OCI-LY1 (cell line): ENCODE results near the gene ETFB.
"Not testable (repeated sequence)": the region's sequence is repeated elsewhere in the genome, so short reads cannot be mapped to it uniquely, and the experiment has no call there.

ENCODE experiments used
- H2AFZ ChIP-seq: fragments of 200-600 bp; sonication (generic), shearing (Covaris generic); 2 replicates; pipeline ENCODE4 v1.6.0; 2014; ENCODE audit warnings: antibody characterized with exemption, mild to moderate bottlenecking, low read length
- H3F3A ChIP-seq: fragments of 200-600 bp; sonication (generic), shearing (Covaris generic); 2 replicates; pipeline ENCODE4 v1.6.0; 2014; ENCODE audit warnings: mild to moderate bottlenecking, antibody characterized with exemption, low read length, moderate library complexity; ENCODE audit not compliant: insufficient read depth
- H3K27ac ChIP-seq: fragments of 200-600 bp; sonication (generic); 2 replicates; pipeline ENCODE4 v1.5.1; 2014; ENCODE audit warnings: low read length, mixed run types, mild to moderate bottlenecking, low read depth; ENCODE audit not compliant: poor library complexity, severe bottlenecking
- H3K27me3 ChIP-seq: fragments of 200-600 bp; sonication (generic); 2 replicates; pipeline ENCODE4 v1.6.0; 2014; ENCODE audit warnings: antibody characterized with exemption, mild to moderate bottlenecking, low read length, moderate library complexity; ENCODE audit not compliant: insufficient read depth
- H3K36me3 ChIP-seq: fragments of 200-600 bp; sonication (generic); 2 replicates; pipeline ENCODE4 v1.6.1; 2014; ENCODE audit warnings: mild to moderate bottlenecking, antibody characterized with exemption, low read length, moderate library complexity, mixed read lengths; ENCODE audit not compliant: insufficient read depth
- H3K4me1 ChIP-seq: fragments of 200-600 bp; sonication (generic); 2 replicates; pipeline ENCODE4 v1.5.1; 2014; ENCODE audit warnings: mild to moderate bottlenecking, low read length, moderate library complexity; ENCODE audit not compliant: insufficient read depth, severe bottlenecking
- H3K4me2 ChIP-seq: fragments of 200-600 bp; sonication (generic), shearing (Covaris generic); 2 replicates; pipeline ENCODE4 v1.6.1; 2014; ENCODE audit warnings: low read length
- H3K4me3 ChIP-seq: fragments of 200-600 bp; sonication (generic); 2 replicates; pipeline ENCODE4 v1.5.1; 2014; ENCODE audit warnings: low read length, low read depth, mild to moderate bottlenecking, mixed read lengths; ENCODE audit not compliant: poor library complexity, severe bottlenecking
- H3K79me2 ChIP-seq: fragments of 200-600 bp; shearing (Covaris generic); 2 replicates; pipeline ENCODE4 v1.6.1; 2016; ENCODE audit warnings: mixed run types, low read length, mixed read lengths; ENCODE audit not compliant: insufficient read depth
- H3K9ac ChIP-seq: fragments of 200-600 bp; sonication (generic), shearing (Covaris generic); 2 replicates; pipeline ENCODE4 v1.6.1; 2014; ENCODE audit warnings: mild to moderate bottlenecking, low read length, mixed read lengths
- H3K9me2 ChIP-seq: fragments of 200-600 bp; sonication (generic), shearing (Covaris generic); 2 replicates; pipeline ENCODE4 v1.6.1; 2014; ENCODE audit warnings: low read depth, mild to moderate bottlenecking, low read length, mixed read lengths
- H3K9me3 ChIP-seq: fragments of 200-600 bp; shearing (Covaris generic); 2 replicates; pipeline ENCODE4 v1.6.1; 2014; ENCODE audit warnings: low read length, mixed read lengths
- H4K20me1 ChIP-seq: fragments of 200-600 bp; sonication (generic), shearing (Covaris generic); 2 replicates; pipeline ENCODE4 v1.6.0; 2016; ENCODE audit warnings: mild to moderate bottlenecking, low read length; ENCODE audit not compliant: insufficient read depth
- EZH2 ChIP-seq: fragments of 200-600 bp; sonication (generic), shearing (Covaris generic); IDR thresholded peaks from 2 replicates; pipeline ENCODE4 v1.8.0; 2017; ENCODE audit warnings: borderline replicate concordance, mixed run types, mild to moderate bottlenecking, antibody characterized with exemption, low read length, moderate library complexity, mixed read lengths
- TF ChIP-seq, protein P1 (sequence below): fragments of 200-600 bp; sonication (generic), shearing (Covaris generic); IDR thresholded peaks from 2 replicates; pipeline ENCODE4 v1.5.1; 2017; ENCODE audit warnings: mild to moderate bottlenecking, antibody characterized with exemption, low read length, moderate library complexity, mixed read lengths

The ETFB gene

GRCh38 chr19:51407511-51408131 lies 41.4 kb upstream of the ETFB start:
- H3K36me3 ChIP-seq, result no peaks in the 10 kb centered on the region
- H3K27ac ChIP-seq, result peak overlapping the region; percentile 82
- H3K4me3 ChIP-seq, result no peak overlapping the region
- H3K27me3 ChIP-seq, result no peaks in the 10 kb centered on the region
- H3K9ac ChIP-seq, result no peak overlapping the region
- no peak overlapping the region for H3K4me2 ChIP-seq
- H3K9me3 ChIP-seq, result no peaks in the 10 kb centered on the region; the same call in 1 of the 2 replicates
- H4K20me1 ChIP-seq, result no peaks in the 10 kb centered on the region
- no peaks in the 10 kb centered on the region for H3K79me2 ChIP-seq
- no peaks in the 10 kb centered on the region for H3F3A ChIP-seq
- H2AFZ ChIP-seq, result no peak overlapping the region
- H3K9me2 ChIP-seq, result no peaks in the 10 kb centered on the region
- TF ChIP-seq, protein P1, sequence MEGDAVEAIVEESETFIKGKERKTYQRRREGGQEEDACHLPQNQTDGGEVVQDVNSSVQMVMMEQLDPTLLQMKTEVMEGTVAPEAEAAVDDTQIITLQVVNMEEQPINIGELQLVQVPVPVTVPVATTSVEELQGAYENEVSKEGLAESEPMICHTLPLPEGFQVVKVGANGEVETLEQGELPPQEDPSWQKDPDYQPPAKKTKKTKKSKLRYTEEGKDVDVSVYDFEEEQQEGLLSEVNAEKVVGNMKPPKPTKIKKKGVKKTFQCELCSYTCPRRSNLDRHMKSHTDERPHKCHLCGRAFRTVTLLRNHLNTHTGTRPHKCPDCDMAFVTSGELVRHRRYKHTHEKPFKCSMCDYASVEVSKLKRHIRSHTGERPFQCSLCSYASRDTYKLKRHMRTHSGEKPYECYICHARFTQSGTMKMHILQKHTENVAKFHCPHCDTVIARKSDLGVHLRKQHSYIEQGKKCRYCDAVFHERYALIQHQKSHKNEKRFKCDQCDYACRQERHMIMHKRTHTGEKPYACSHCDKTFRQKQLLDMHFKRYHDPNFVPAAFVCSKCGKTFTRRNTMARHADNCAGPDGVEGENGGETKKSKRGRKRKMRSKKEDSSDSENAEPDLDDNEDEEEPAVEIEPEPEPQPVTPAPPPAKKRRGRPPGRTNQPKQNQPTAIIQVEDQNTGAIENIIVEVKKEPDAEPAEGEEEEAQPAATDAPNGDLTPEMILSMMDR, result peak; percentile 74
- no peak for TF ChIP-seq EZH2
- H3K4me1 ChIP-seq, result peaks cover 20% of the 10 kb centered on the region

GRCh38 chr19:51402117-51402516 lies 35.9 kb upstream of the ETFB start:
- no peaks in the 10 kb centered on the region for H3F3A ChIP-seq
- no peaks in the 10 kb centered on the region for H3K79me2 ChIP-seq
- H3K4me3 ChIP-seq, result no peak overlapping the region
- H3K27ac ChIP-seq, result no peak overlapping the region
- H3K27me3 ChIP-seq, result no peaks in the 10 kb centered on the region
- H3K9ac ChIP-seq, result no peak overlapping the region
- H3K4me1 ChIP-seq, result no peaks in the 10 kb centered on the region
- peaks cover 7% of the 10 kb centered on the region; the same call in 1 of the 2 replicates for H3K9me3 ChIP-seq
- H2AFZ ChIP-seq, result no peak overlapping the region
- no peaks in the 10 kb centered on the region; the same call in 1 of the 2 replicates for H3K36me3 ChIP-seq
- H3K4me2 ChIP-seq, result no peak overlapping the region
- H4K20me1 ChIP-seq, result no peaks in the 10 kb centered on the region
- TF ChIP-seq, protein P1, result no peak
- TF ChIP-seq EZH2, result no peak
- H3K9me2 ChIP-seq, result no peaks in the 10 kb centered on the region

GRCh38 chr19:51399936-51400335 lies 33.7 kb upstream of the ETFB start:
- H3K9me2 ChIP-seq, H3K4me2 ChIP-seq, H3K27ac ChIP-seq, H3K9me3 ChIP-seq, H3K4me3 ChIP-seq, H3K79me2 ChIP-seq, H3F3A ChIP-seq, H3K9ac ChIP-seq, H3K36me3 ChIP-seq, H3K27me3 ChIP-seq, H2AFZ ChIP-seq, H4K20me1 ChIP-seq: not testable (repeated sequence)
- H3K4me1 ChIP-seq, result peaks cover 14% of the 10 kb centered on the region

GRCh38 chr19:51399231-51399630 lies 33.0 kb upstream of the ETFB start:
- Histone ChIP-seq H3K27ac (no peak overlapping the region), H3K27me3 (no peaks in the 10 kb centered on the region), H4K20me1 (no peaks in the 10 kb centered on the region), H3K79me2 (no peaks in the 10 kb centered on the region), H3K9ac (no peak overlapping the region), H3K9me3 (0 out of 2 replicates have a peak, but pooled peaks cover 7% of the 10 kb centered on the region), H3K36me3 (no peaks in the 10 kb centered on the region; the same call in 1 of the 2 replicates), H3K4me2 (no peak overlapping the region), H3K4me3 (no peak overlapping the region), H2AFZ (no peak overlapping the region), H3F3A (no peaks in the 10 kb centered on the region), H3K9me2 (no peaks in the 10 kb centered on the region), H3K4me1 (peaks cover 17% of the 10 kb centered on the region)
- TF ChIP-seq, protein P1, result no peak
- no peak for TF ChIP-seq EZH2
